ENCODE measurements around the gene ACMSD. TPM values are rescaled to one million over a fixed set of nuclear protein-coding genes. Genes with fewer than 3 reads are reported as not detected.

The ACMSD gene
- total and polyA plus RNA-seq, 2 donors (not counting 1 experiment from before 2014, with no cell fraction given): not detected

DNA sequence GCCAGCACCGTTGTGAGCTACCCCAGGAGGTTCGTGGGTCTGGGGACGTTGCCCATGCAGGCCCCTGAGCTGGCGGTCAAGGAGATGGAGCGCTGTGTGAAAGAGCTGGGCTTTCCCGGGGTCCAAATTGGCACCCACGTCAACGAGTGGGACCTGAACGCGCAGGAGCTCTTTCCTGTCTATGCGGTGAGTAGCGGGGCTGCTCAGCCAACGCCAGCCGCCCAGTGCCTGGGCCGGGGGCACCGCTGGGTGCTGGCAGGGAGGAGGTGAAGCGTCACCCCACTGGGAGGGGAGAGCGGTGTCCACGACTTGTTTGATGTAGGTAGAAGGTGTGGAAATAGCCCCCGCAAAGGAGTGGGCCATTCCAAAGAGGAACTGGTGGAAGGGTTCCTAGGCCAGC lies 25.0 kb downstream of the ACMSD start:
- Histone ChIP-seq H2AFZ (ENCODE audit: low read length) (no peak overlapping the region), H3K4me3 (replicated peaks in 1 of 4; ENCODE audit: control extremely low read depth in 1 of 4, insufficient read depth in 1 of 4, low read depth in 3 of 4, low read length in 4 of 4) (no peak overlapping the region), H3K36me3 (ENCODE audit: control insufficient read depth, insufficient read depth, low read length) (no peaks in the 10 kb centered on the region), H3K4me1 (ENCODE audit: control insufficient read depth, extremely low read depth, insufficient read depth, low read length) (peaks cover 10% of the 10 kb centered on the region), H3K9ac (ENCODE audit: insufficient read depth, low read length) (no peak overlapping the region), H3K79me2 (ENCODE audit: control insufficient read depth, insufficient read depth, low read length) (no peaks in the 10 kb centered on the region), H4K20me1 (ENCODE audit: control insufficient read depth, extremely low read depth, insufficient read depth, low read length) (no peaks in the 10 kb centered on the region), H3K27ac (ENCODE audit: insufficient read depth, low read length) (no peak overlapping the region), H3K27me3 (ENCODE audit: control insufficient read depth, insufficient read depth, low read length) (no peaks in the 10 kb centered on the region), H3K9me3 (ENCODE audit: control insufficient read depth, insufficient read depth, low read depth, low read length) (no peaks in the 10 kb centered on the region), H3K4me2 (ENCODE audit: extremely low read depth, insufficient read depth, low read length) (no peak overlapping the region)
- DNase-seq (ENCODE audit: low read depth in 2 of 2): no peak
- no peak for TF ChIP-seq CTCF (conservative IDR thresholded peaks at IDR 0.05 in 1 of 2, IDR thresholded peaks at IDR 0.05 in 1 of 2; ENCODE audit: low read depth in 1 of 2, low read length in 2 of 2)
- TF ChIP-seq EZH2 (IDR thresholded peaks at IDR 0.05; ENCODE audit: low read length, missing control alignments): no peak

DNA sequence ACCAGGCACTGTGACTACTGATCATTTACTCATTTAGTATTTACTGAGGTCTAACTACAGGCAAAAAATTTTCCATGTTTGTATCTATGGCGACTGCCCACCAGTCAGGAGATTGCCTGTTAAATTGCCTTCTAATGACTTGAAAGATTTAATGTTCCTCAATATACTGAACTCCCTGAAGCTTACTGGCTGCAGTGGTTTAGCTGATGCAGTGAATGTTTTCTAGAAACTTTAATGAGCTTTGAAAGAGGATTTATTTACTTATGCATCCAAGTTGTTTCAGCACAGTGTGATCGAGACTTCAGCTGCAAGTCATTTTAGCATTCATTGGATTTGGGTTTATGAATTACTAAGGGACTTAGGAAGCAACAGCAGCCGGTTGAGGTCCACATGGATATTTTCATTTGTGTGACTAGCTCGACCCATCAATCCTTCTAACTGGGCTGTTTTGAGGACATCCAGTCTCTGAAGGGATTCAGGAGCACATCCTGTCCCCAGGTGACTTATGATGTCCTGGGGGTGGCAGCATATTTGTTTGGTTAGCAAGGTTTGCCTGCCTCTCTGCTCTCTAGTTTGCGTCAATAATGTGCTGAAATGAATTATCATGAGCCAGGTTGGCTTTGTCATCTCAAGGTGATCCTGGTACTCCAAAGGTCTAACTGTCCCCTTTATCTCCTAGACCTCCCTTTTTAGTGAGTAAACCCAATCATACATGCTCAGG lies 26.8 kb downstream of the ACMSD start:
- H3K4me3 ChIP-seq (replicated peaks in 1 of 4; ENCODE audit: control extremely low read depth in 1 of 4, insufficient read depth in 1 of 4, low read depth in 3 of 4, low read length in 4 of 4): no peak overlapping the region

More for the DNA sequence above, 26.8 kb downstream of the ACMSD start:
- Histone ChIP-seq H3K4me2 (ENCODE audit: extremely low read depth, insufficient read depth, low read length) (no peak overlapping the region), H3K27me3 (ENCODE audit: control insufficient read depth, insufficient read depth, low read length) (no peaks in the 10 kb centered on the region), H3K36me3 (ENCODE audit: control insufficient read depth, insufficient read depth, low read length) (no peaks in the 10 kb centered on the region), H3K9me3 (ENCODE audit: control insufficient read depth, insufficient read depth, low read depth, low read length) (no peaks in the 10 kb centered on the region), H3K4me1 (ENCODE audit: control insufficient read depth, extremely low read depth, insufficient read depth, low read length) (peaks cover 10% of the 10 kb centered on the region), H3K9ac (ENCODE audit: insufficient read depth, low read length) (no peak overlapping the region), H4K20me1 (ENCODE audit: control insufficient read depth, extremely low read depth, insufficient read depth, low read length) (no peaks in the 10 kb centered on the region), H2AFZ (ENCODE audit: low read length) (no peak overlapping the region), H3K79me2 (ENCODE audit: control insufficient read depth, insufficient read depth, low read length) (no peaks in the 10 kb centered on the region), H3K27ac (ENCODE audit: insufficient read depth, low read length) (no peak overlapping the region)
- DNase-seq (ENCODE audit: low read depth in 2 of 2): no peak
- TF ChIP-seq CTCF (conservative IDR thresholded peaks at IDR 0.05 in 1 of 2, IDR thresholded peaks at IDR 0.05 in 1 of 2; ENCODE audit: low read depth in 1 of 2, low read length in 2 of 2) (no peak), EZH2 (IDR thresholded peaks at IDR 0.05; ENCODE audit: low read length, missing control alignments) (no peak)

All from fibroblast of lung (primary cell).